Measurements from ENCODE around the gene IPO5. TPM values are rescaled to one million over a fixed set of nuclear protein-coding genes. Genes with fewer than 3 reads are reported as not detected.

The IPO5 gene
- total and polyA plus RNA-seq, 2 of the 4 experiments (the other 2 are of a cell fraction) = 89.2 to 270 TPM

DNA sequence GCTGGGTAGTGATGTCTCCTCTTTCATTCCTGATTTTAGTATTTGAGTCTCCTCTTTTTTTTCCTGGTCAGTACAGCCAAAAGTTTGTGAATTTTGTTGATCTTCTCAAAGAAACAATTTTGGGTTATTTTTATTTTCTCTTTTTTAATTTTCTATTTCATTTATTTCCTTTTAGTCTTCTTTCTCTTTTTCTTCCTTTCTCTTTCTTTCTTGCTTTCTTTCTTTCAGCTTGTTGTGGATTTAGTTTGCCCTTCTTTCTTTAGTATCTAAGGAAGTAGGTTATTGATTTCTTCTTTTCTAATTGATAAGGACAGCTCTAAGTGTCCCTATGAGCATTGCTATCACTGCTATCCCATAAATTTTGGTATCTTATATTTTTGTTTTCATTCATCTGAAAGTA is 13.8 kb downstream of the IPO5 start:
- in situ Hi-C loops (cut with MboI; ENCODE audit: low sequenced_read_pairs) (no loop called here), intact Hi-C loops (cut with micrococcal nuclease) (no loop called here), dilution Hi-C loops (cut with HindIII; ENCODE audit: low sequenced_read_pairs, unreplicated experiment) (no loop called here)
- CTCF ChIA-PET = no interaction called here
- Histone ChIP-seq H2AK5ac (ENCODE audit: low read depth, low read length) (no peak overlapping the region), H4K20me1 (ENCODE audit: insufficient read depth, low read length) (no peaks in the 10 kb centered on the region), H3K14ac (replicated peaks; ENCODE audit: low read depth, low read length) (no peak overlapping the region), H2BK5ac (ENCODE audit: low read depth, low read length, poor library complexity, severe bottlenecking) (no peak overlapping the region), H3K4me1 (ENCODE audit: control insufficient read depth, insufficient read depth, low read length) (no peaks in the 10 kb centered on the region), H3K79me1 (ENCODE audit: low read depth in 1 of 2, low read length in 2 of 2) (no peaks in the 10 kb centered on the region), H3K4me3 (ENCODE audit: insufficient read depth, low read depth, low read length) (no peak overlapping the region), H3K56ac (ENCODE audit: extremely low read depth, insufficient read depth, low read length) (no peak overlapping the region), H2AK9ac (replicated peaks; ENCODE audit: low read depth, low read length, poor library complexity) (no peak overlapping the region), H4K5ac (ENCODE audit: low read depth, low read length) (no peak overlapping the region), H3K4ac (ENCODE audit: low read depth, low read length) (no peak overlapping the region), H2BK120ac (ENCODE audit: low read depth, low read length) (no peak overlapping the region), H4K91ac (ENCODE audit: insufficient read depth, low read depth, low read length) (no peak overlapping the region), H3K36me3 (ENCODE audit: control insufficient read depth, insufficient read depth, low read length) (no peaks in the 10 kb centered on the region), H3K18ac (ENCODE audit: low read depth, low read length) (no peak overlapping the region), H3K23ac (ENCODE audit: low read depth, low read length) (no peak overlapping the region), H3K27me3 (ENCODE audit: control insufficient read depth, insufficient read depth, low read length) (no peaks in the 10 kb centered on the region), H3K27ac (ENCODE audit: insufficient read depth, low read length) (no peak overlapping the region), H2BK20ac (ENCODE audit: low read depth, low read length) (no peak overlapping the region), H3K9me1 (ENCODE audit: insufficient read depth, low read length) (no peaks in the 10 kb centered on the region), H3K9me3 (ENCODE audit: control insufficient read depth, insufficient read depth, low read length) (no peaks in the 10 kb centered on the region), H2BK15ac (ENCODE audit: low read depth, low read length) (no peak overlapping the region), H4K8ac (ENCODE audit: low read depth in 2 of 2, low read length in 2 of 2) (no peak overlapping the region), H3K4me2 (ENCODE audit: low read depth, low read length) (no peak overlapping the region), H3K9ac (ENCODE audit: low read depth, low read length) (no peak overlapping the region), H2AFZ (replicated peaks; ENCODE audit: low read length, poor library complexity) (no peak overlapping the region)
- POLR2A ChIA-PET (ENCODE audit: unreplicated experiment) = no interaction called here
- DNase-seq (no peak), ATAC-seq (ENCODE audit: low read depth) (no peak)
- TF ChIP-seq RFX5 (IDR thresholded peaks at IDR 0.05; ENCODE audit: low read depth, low read length) = no peak
- TF ChIP-seq, protein P1, sequence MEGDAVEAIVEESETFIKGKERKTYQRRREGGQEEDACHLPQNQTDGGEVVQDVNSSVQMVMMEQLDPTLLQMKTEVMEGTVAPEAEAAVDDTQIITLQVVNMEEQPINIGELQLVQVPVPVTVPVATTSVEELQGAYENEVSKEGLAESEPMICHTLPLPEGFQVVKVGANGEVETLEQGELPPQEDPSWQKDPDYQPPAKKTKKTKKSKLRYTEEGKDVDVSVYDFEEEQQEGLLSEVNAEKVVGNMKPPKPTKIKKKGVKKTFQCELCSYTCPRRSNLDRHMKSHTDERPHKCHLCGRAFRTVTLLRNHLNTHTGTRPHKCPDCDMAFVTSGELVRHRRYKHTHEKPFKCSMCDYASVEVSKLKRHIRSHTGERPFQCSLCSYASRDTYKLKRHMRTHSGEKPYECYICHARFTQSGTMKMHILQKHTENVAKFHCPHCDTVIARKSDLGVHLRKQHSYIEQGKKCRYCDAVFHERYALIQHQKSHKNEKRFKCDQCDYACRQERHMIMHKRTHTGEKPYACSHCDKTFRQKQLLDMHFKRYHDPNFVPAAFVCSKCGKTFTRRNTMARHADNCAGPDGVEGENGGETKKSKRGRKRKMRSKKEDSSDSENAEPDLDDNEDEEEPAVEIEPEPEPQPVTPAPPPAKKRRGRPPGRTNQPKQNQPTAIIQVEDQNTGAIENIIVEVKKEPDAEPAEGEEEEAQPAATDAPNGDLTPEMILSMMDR (conservative IDR thresholded peaks at IDR 0.05; ENCODE audit: low read depth, low read length) = no peak
- BruUV-seq (replicated peaks) = no TSS peak

All from IMR-90 (cell line).